Neural cell (in vitro differentiated cells): ENCODE measurements around the gene EML6. TPM values are rescaled to one million over a fixed set of nuclear protein-coding genes. Genes with fewer than 3 reads are reported as not detected.

Source experiments
- H2AFZ ChIP-seq: fragments of 200-600, 300-800 bp; sonication (generic), shearing (Covaris generic); 2 replicates; pipeline ENCODE4 v1.6.0; 2014; ENCODE audit warnings: low read depth, mild to moderate bottlenecking, antibody characterized with exemption, low read length, moderate library complexity
- H3F3A ChIP-seq: fragments of 200-600 bp; shearing (Covaris generic); 2 replicates; pipeline ENCODE4 v1.6.1; 2016; ENCODE audit warnings: mild to moderate bottlenecking, moderate library complexity, mixed read lengths, antibody characterized with exemption, low read length; ENCODE audit not compliant: insufficient read depth, poor library complexity, severe bottlenecking
- H3K27ac ChIP-seq: fragments of 200-600, 300-800 bp; sonication (generic), shearing (Covaris generic); 2 replicates; pipeline ENCODE4 v1.5.1; 2014; ENCODE audit warnings: mild to moderate bottlenecking, low read length, moderate library complexity
- H3K27me3 ChIP-seq: fragments of 300-800, 200-600 bp; sonication (generic), shearing (Covaris generic); 2 replicates; pipeline ENCODE4 v1.6.0; 2014; ENCODE audit warnings: mild to moderate bottlenecking, low read depth, low read length, moderate library complexity; ENCODE audit not compliant: insufficient read depth
- H3K36me3 ChIP-seq: fragments of 300-800, 200-600 bp; sonication (generic), shearing (Covaris generic); 2 replicates; pipeline ENCODE4 v1.5.1; 2014; ENCODE audit warnings: mild to moderate bottlenecking, antibody characterized with exemption, low read length, moderate library complexity; ENCODE audit not compliant: insufficient read depth
- H3K4me2 ChIP-seq: fragments of 300-800, 200-600 bp; sonication (generic), shearing (Covaris generic); 2 replicates; pipeline ENCODE4 v1.6.0; 2014; ENCODE audit warnings: mild to moderate bottlenecking, low read length
- H3K4me3 ChIP-seq: fragments of 300-800, 200-600 bp; sonication (generic), shearing (Covaris generic); 2 replicates; pipeline ENCODE4 v1.5.1; 2014; ENCODE audit warnings: mild to moderate bottlenecking, low read length, moderate library complexity
- H3K79me2 ChIP-seq: fragments of 200-600 bp; shearing (Covaris generic); replicated peaks from 2 replicates; pipeline ENCODE4 v1.6.0; 2014; ENCODE audit warnings: mild to moderate bottlenecking, low read length, moderate library complexity; ENCODE audit not compliant: insufficient read depth
- H3K9ac ChIP-seq: fragments of 300-800, 200-600 bp; sonication (generic), shearing (Covaris generic); 2 replicates; pipeline ENCODE4 v1.6.1; 2016; ENCODE audit warnings: mild to moderate bottlenecking, low read length, mixed read lengths
- H3K9me2 ChIP-seq: fragments of 200-600 bp; shearing (Covaris generic); 2 replicates; pipeline ENCODE4 v1.6.1; 2016; ENCODE audit warnings: mild to moderate bottlenecking, low read length, mixed read lengths; ENCODE audit not compliant: insufficient read depth
- H3K9me3 ChIP-seq: fragments of 200-600, 300-800 bp; sonication (generic), shearing (Covaris generic); 2 replicates; pipeline ENCODE4 v1.6.1; 2016; ENCODE audit warnings: mild to moderate bottlenecking, mixed run types, low read length, moderate library complexity, mixed read lengths
- H4K20me1 ChIP-seq: fragments of 200-600 bp; shearing (Covaris generic); 2 replicates; pipeline ENCODE4 v1.6.1; 2016; ENCODE audit warnings: mild to moderate bottlenecking, mixed run types; ENCODE audit not compliant: insufficient read depth
- CTCF ChIP-seq: fragments of 450-650 bp; IDR thresholded peaks from 2 replicates; pipeline ENCODE4 v1.5.1; 2014; ENCODE audit warnings: antibody characterized with exemption, mild to moderate bottlenecking, moderate library complexity; ENCODE audit not compliant: poor library complexity, severe bottlenecking
- EP300 ChIP-seq: fragments of 450-650 bp; conservative IDR thresholded peaks from 2 replicates; pipeline ENCODE4 v1.6.1; 2014; ENCODE audit warnings: antibody characterized with exemption, mild to moderate bottlenecking, moderate library complexity; ENCODE audit not compliant: poor library complexity, severe bottlenecking
- EZH2 ChIP-seq: fragments of 200-600, 300-800 bp; shearing (Covaris generic), sonication (generic); IDR thresholded peaks from 2 replicates; pipeline ENCODE4 v1.6.1; 2014; ENCODE audit warnings: antibody characterized with exemption, low read length, borderline replicate concordance, mild to moderate bottlenecking; ENCODE audit not compliant: insufficient read depth, poor library complexity, severe bottlenecking
- MXI1 ChIP-seq: fragments of 450-650 bp; conservative IDR thresholded peaks from 2 replicates; pipeline ENCODE4 v1.6.1; 2014; ENCODE audit warnings: antibody characterized with exemption, mild to moderate bottlenecking; ENCODE audit not compliant: poor library complexity, severe bottlenecking
- POLR2AphosphoS5 ChIP-seq: IDR thresholded peaks from 2 replicates; pipeline ENCODE4 v1.6.1; 2012
- RAD21 ChIP-seq: fragments of 450-650 bp; conservative IDR thresholded peaks from 2 replicates; pipeline ENCODE4 v1.6.1; 2014; ENCODE audit warnings: antibody characterized with exemption, mild to moderate bottlenecking, moderate library complexity
- REST ChIP-seq: IDR thresholded peaks from 2 replicates; pipeline ENCODE4 v1.6.1; 2012; ENCODE audit warnings: borderline replicate concordance
- SMC3 ChIP-seq: fragments of 450-650 bp; conservative IDR thresholded peaks from 2 replicates; pipeline ENCODE4 v1.6.1; 2014; ENCODE audit warnings: antibody characterized with exemption, mild to moderate bottlenecking, moderate library complexity; ENCODE audit not compliant: poor library complexity
- TAF1 ChIP-seq: IDR thresholded peaks from 2 replicates; pipeline ENCODE4 v1.6.1; 2012; ENCODE audit warnings: low read depth
- polyA plus RNA-seq: library from polyadenylated mRNA; depleted of rRNA; stranded (reverse); fragments of >200 nt; gene quantifications from 2 replicates; pipeline ENCODE4 v1.2.3, GENCODE V29; 2014

EML6 gene
- polyA plus RNA-seq, 1 donor from 2014 or later: 13.4 TPM

DNA sequence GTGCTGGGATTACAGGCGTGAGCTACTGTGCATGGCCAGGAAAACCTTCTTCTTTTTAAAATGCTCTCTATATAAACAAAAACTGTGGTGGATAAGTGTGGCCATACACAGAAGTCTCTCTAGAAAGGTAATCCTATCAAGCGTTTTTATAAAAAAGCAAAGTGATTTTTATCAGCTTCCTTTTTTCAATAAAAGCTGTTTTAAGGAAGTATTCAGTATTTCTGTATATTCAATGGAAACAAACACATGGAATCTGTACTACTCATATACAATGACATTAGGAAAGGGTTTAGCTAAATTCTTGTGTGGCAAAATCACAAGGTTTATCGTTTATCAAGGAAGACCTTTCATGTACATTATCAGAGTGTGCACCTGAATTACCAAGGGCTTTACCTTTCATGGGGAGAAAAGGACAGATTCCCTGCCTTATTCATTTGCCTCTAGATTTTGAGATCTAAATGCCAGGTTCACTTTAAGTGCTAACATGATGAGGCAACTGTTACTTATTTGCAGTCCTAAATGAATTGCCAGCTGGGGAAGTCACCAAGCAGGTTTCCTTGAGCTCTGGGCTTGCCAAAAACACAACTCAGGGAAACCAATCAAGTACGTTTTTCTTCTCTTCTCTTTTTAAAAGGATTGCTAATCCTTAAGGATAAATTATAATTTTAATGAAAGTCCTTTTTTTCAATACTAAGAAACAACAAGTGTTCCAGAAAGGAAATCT lies 256.0 kb downstream of the EML6 start:
- TF ChIP-seq POLR2AphosphoS5: no peak
- TF ChIP-seq TAF1: no peak

GRCh38 chr2:54981385-54981784 lies 257.9 kb downstream of the EML6 start:
- H3K27ac ChIP-seq: no peak overlapping the region
- TF ChIP-seq POLR2AphosphoS5 (no peak), EZH2 (no peak), TAF1 (no peak), CTCF (no peak), MXI1 (no peak), RAD21 (no peak)
- peaks cover 21% of the 10 kb centered on the region for H4K20me1 ChIP-seq
- H3K27me3 ChIP-seq: no peaks in the 10 kb centered on the region
- no peaks in the 10 kb centered on the region for H3F3A ChIP-seq
- no peak overlapping the region for H3K9ac ChIP-seq
- H3K4me2 ChIP-seq: no peak overlapping the region
- peaks cover 72% of the 10 kb centered on the region for H3K79me2 ChIP-seq
- H3K9me2 ChIP-seq: no peaks in the 10 kb centered on the region
- no peak overlapping the region for H2AFZ ChIP-seq
- H3K36me3 ChIP-seq: peaks cover 36% of the 10 kb centered on the region
- H3K4me3 ChIP-seq: no peak overlapping the region
- no peaks in the 10 kb centered on the region for H3K9me3 ChIP-seq

More for the DNA sequence above, 256.0 kb downstream of the EML6 start:
- Histone ChIP-seq H3K9me2 (no peaks in the 10 kb centered on the region), H3K36me3 (peaks cover 21% of the 10 kb centered on the region), H3K9me3 (no peaks in the 10 kb centered on the region), H3K4me3 (no peak overlapping the region), H3K27ac (no peak overlapping the region), H3K4me2 (no peak overlapping the region), H4K20me1 (peaks cover 25% of the 10 kb centered on the region), H2AFZ (no peak overlapping the region), H3K27me3 (no peaks in the 10 kb centered on the region), H3F3A (no peaks in the 10 kb centered on the region), H3K9ac (no peak overlapping the region), H3K79me2 (peaks cover 74% of the 10 kb centered on the region)

DNA sequence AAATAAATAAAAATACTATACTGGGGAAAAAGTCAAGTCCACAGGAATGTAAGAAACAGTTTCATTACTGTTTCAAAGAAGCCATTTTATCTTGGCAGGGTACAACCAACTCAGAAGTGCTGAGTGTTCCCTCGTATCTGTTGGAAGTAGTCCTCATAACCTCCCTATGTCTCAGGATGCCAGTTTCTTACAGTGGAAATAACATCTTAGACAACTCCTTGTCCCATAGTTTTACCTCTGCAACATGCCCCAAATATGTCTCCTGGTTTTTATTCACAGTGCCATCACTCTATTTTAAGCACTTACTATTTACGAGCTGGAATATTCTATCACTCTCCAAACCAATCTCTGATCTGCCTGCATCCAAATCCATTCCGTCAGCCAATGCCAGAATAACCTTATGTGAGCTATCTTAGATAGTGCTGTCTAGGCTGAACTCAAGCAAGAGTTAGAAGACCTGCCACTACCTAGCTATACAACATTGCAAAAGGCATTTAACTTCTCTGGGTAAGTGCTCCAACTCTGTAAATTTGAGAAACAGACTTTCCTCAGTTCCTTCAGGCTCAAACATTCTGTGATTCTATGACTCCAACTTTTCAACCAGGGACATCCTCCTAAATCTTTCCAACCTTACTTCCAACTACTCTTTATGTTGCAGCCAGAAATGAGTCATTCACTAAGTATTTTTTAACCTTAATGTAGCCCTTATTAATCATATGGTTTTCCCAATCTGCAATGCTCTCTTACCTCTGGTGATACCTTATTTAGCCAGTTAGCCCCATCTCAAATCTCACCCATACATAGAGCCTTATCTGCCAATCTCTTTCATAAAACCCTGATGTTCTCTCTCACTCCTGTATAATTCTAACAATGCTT lies 260.1 kb downstream of the EML6 start:
- H3K27ac ChIP-seq: no peak overlapping the region
- H3K79me2 ChIP-seq: peaks cover 76% of the 10 kb centered on the region
- no peaks in the 10 kb centered on the region for H3K9me2 ChIP-seq
- no peak overlapping the region for H3K4me2 ChIP-seq
- H3K27me3 ChIP-seq: no peaks in the 10 kb centered on the region
- H4K20me1 ChIP-seq: peaks cover 23% of the 10 kb centered on the region
- H3K9me3 ChIP-seq: no peaks in the 10 kb centered on the region
- no peak overlapping the region for H2AFZ ChIP-seq
- no peak for TF ChIP-seq CTCF
- no peak for TF ChIP-seq MXI1
- no peak for TF ChIP-seq SMC3
- TF ChIP-seq EZH2: no peak
- TF ChIP-seq RAD21: no peak
- no peak for TF ChIP-seq TAF1
- no peak for TF ChIP-seq POLR2AphosphoS5
- TF ChIP-seq EP300: no peak
- no peak for TF ChIP-seq REST
- H3K36me3 ChIP-seq: peaks cover 45% of the 10 kb centered on the region
- H3K4me3 ChIP-seq: no peak overlapping the region
- no peak overlapping the region for H3K9ac ChIP-seq
- H3F3A ChIP-seq: no peaks in the 10 kb centered on the region
